Upper lobe of left lung (tissue), 6 donors: Measurements from ENCODE around the gene HSDL2. TPM values are rescaled to one million over a fixed set of nuclear protein-coding genes. Genes with fewer than 3 reads are reported as not detected.

Source experiments
- ATAC-seq, 2 donors: fragments of 200-7000 bp; cut with Tn5 transposase; one replicate each; pipeline ENCODE4 v1.9.1; 2022; ENCODE audit warnings: mild to moderate bottlenecking in 2 of 2, moderate library complexity in 2 of 2; ENCODE audit not compliant: low FRiP score in 2 of 2
- DNase-seq, 2 donors: peaks; one replicate each; pipeline ENCODE4 v3.0.0-alpha.2; 2019 to 2020
- H3K27ac ChIP-seq, 4 donors: fragments of 200-600 bp; sonication (generic); one replicate each; pipeline ENCODE4 v1.5.1; 2016 to 2019
- H3K27me3 ChIP-seq, 4 donors: fragments of 200-600 bp; sonication (generic); one replicate each; pipeline ENCODE4 v1.5.1; 2017 to 2019
- H3K36me3 ChIP-seq, 4 donors: fragments of 200-600 bp; sonication (generic); one replicate each; pipeline ENCODE4 v1.5.1; 2016 to 2019
- H3K4me1 ChIP-seq, 4 donors: fragments of 200-600 bp; sonication (generic); one replicate each; pipeline ENCODE4 v1.5.1; 2018 to 2019
- H3K4me3 ChIP-seq, 4 donors: fragments of 200-600 bp; sonication (generic); one replicate each; pipeline ENCODE4 v1.5.1; 2017 to 2019; ENCODE audit warnings: mild to moderate bottlenecking in 2 of 4, moderate library complexity in 1 of 4
- H3K9me3 ChIP-seq, 4 donors: fragments of 200-600 bp; sonication (generic); one replicate each; pipeline ENCODE4 v1.5.1; 2018 to 2019
- CTCF ChIP-seq, 6 experiments: fragments of 450-650 bp in 4 of 6; fragments of 200-600 bp in 2 of 6; sonication (generic) in 2 of 6; IDR thresholded peaks; one replicate each; pipeline ENCODE4 v1.5.1; 2016 to 2019; ENCODE audit warnings: antibody characterized with exemption in 6 of 6
- EP300 ChIP-seq, 4 donors: sonication (generic); formaldehyde crosslinking; IDR thresholded peaks; one replicate each; pipeline ENCODE4 v1.5.1; 2017; ENCODE audit warnings: antibody characterized with exemption in 4 of 4, control low read depth in 2 of 4
- POLR2A ChIP-seq, 4 donors: fragments of 450-650 bp; IDR thresholded peaks; one replicate each; pipeline ENCODE4 v1.5.1; 2016 to 2017; ENCODE audit warnings: antibody characterized with exemption in 4 of 4, mild to moderate bottlenecking in 2 of 4
- POLR2AphosphoS5 ChIP-seq, 2 donors: sonication (generic); formaldehyde crosslinking; IDR thresholded peaks; one replicate each; pipeline ENCODE4 v1.5.1; 2017; ENCODE audit warnings: antibody characterized with exemption in 2 of 2
- WGBS, 2 donors: methylation state at CpG; one replicate each; pipeline ENCODE4 v1.1.5; 2017 to 2018; 5-methylcytosine and 5-hydroxymethylcytosine counted together
- total RNA-seq, 6 donors: library from RNA; depleted of rRNA in 4 of 6; stranded (reverse); fragments of >200 nt in 4 of 6; gene quantifications; one replicate each; pipeline versions ENCODE4 v1.1.0 to v1.2.1, GENCODE V29; 2016 to 2021
- donor health status: DM: no; HTN: no; CAD: no; lungs with moderate emphysema.
- donor health status: DM: no; HTN: yes; CAD: no; lungs with severe emphysema.

The HSDL2 gene
- total RNA-seq, 6 donors from 2014 or later = 25.1 to 92.6 (median 46.2) TPM

GRCh38 chr9:112433499-112434392 is 53.8 kb downstream of the HSDL2 start:
- 69 to 83% methylated on average over 5 of the region's 5 CpGs for WGBS, 2 donors
- no peak for DNase-seq
- Histone ChIP-seq H3K9me3 (no peaks in the 10 kb centered on the region), H3K4me3 (no peak overlapping the region), H3K36me3 (peaks cover 0 to 18% (median 1%) of the 10 kb centered on the region in 4 donors), H3K4me1 (no peaks in the 10 kb centered on the region), H3K27me3 (no peaks in the 10 kb centered on the region), H3K27ac (no peak overlapping the region)
- TF ChIP-seq POLR2A (IDR thresholded peaks at IDR 0.05) = no peak
- no peak for TF ChIP-seq CTCF (IDR thresholded peaks at IDR 0.05)
- TF ChIP-seq POLR2AphosphoS5 (IDR thresholded peaks at IDR 0.05) = no peak
- TF ChIP-seq EP300 (IDR thresholded peaks at IDR 0.05) = no peak
- no peak for ATAC-seq

- TF ChIP-seq POLR2AphosphoS5 (IDR thresholded peaks at IDR 0.05) = no peak
- no peak for TF ChIP-seq CTCF (IDR thresholded peaks at IDR 0.05)
- no peak for TF ChIP-seq POLR2A (IDR thresholded peaks at IDR 0.05)
- TF ChIP-seq EP300 (IDR thresholded peaks at IDR 0.05) = no peak
- WGBS, 2 donors = 100% methylated on average over 1 of the region's 1 CpG
- Histone ChIP-seq H3K9me3 (no peaks in the 10 kb centered on the region), H3K27ac (no peak overlapping the region), H3K4me3 (no peak overlapping the region), H3K36me3 (peaks cover 0 to 22% (median 1%) of the 10 kb centered on the region in 4 donors), H3K27me3 (no peaks in the 10 kb centered on the region), H3K4me1 (no peaks in the 10 kb centered on the region)
- DNase-seq (no peak), ATAC-seq (no peak)
Measured at GRCh38 chr9:112434487-112434886, 54.6 kb downstream of the HSDL2 start.

- H3K27me3 ChIP-seq = no peaks in the 10 kb centered on the region
- peaks cover 0 to 41% (median 0%) of the 10 kb centered on the region in 4 donors for H3K36me3 ChIP-seq
- no peak overlapping the region for H3K27ac ChIP-seq
- H3K4me1 ChIP-seq = no peaks in the 10 kb centered on the region
- ATAC-seq = no peak
- TF ChIP-seq POLR2AphosphoS5 (IDR thresholded peaks at IDR 0.05) (no peak), CTCF (IDR thresholded peaks at IDR 0.05) (no peak), POLR2A (IDR thresholded peaks at IDR 0.05) (no peak), EP300 (IDR thresholded peaks at IDR 0.05) (no peak)
- 94 to 100% methylated on average over 2 of the region's 2 CpGs for WGBS, 2 donors
- no peak overlapping the region for H3K4me3 ChIP-seq
- no peak for DNase-seq
- no peaks in the 10 kb centered on the region for H3K9me3 ChIP-seq
Measured at GRCh38 chr9:112437406-112437805, 57.5 kb downstream of the HSDL2 start.

GRCh38 chr9:112439171-112439570 is 59.3 kb downstream of the HSDL2 start:
- no peaks in the 10 kb centered on the region for H3K27me3 ChIP-seq
- ATAC-seq (no peak), DNase-seq (no peak)
- no peak for TF ChIP-seq CTCF (IDR thresholded peaks at IDR 0.05)
- no peak for TF ChIP-seq POLR2AphosphoS5 (IDR thresholded peaks at IDR 0.05)
- TF ChIP-seq EP300 (IDR thresholded peaks at IDR 0.05) = no peak
- TF ChIP-seq POLR2A (IDR thresholded peaks at IDR 0.05) = no peak
- peaks cover 0 to 41% (median 0%) of the 10 kb centered on the region in 4 donors for H3K36me3 ChIP-seq
- H3K9me3 ChIP-seq = no peaks in the 10 kb centered on the region
- no peaks in the 10 kb centered on the region for H3K4me1 ChIP-seq
- 82 to 98% methylated on average over 2 of the region's 2 CpGs for WGBS, 2 donors
- no peak overlapping the region for H3K4me3 ChIP-seq
- no peak overlapping the region for H3K27ac ChIP-seq
